ENCODE measurements around the gene CCDC88C.

Gene CCDC88C

DNA sequence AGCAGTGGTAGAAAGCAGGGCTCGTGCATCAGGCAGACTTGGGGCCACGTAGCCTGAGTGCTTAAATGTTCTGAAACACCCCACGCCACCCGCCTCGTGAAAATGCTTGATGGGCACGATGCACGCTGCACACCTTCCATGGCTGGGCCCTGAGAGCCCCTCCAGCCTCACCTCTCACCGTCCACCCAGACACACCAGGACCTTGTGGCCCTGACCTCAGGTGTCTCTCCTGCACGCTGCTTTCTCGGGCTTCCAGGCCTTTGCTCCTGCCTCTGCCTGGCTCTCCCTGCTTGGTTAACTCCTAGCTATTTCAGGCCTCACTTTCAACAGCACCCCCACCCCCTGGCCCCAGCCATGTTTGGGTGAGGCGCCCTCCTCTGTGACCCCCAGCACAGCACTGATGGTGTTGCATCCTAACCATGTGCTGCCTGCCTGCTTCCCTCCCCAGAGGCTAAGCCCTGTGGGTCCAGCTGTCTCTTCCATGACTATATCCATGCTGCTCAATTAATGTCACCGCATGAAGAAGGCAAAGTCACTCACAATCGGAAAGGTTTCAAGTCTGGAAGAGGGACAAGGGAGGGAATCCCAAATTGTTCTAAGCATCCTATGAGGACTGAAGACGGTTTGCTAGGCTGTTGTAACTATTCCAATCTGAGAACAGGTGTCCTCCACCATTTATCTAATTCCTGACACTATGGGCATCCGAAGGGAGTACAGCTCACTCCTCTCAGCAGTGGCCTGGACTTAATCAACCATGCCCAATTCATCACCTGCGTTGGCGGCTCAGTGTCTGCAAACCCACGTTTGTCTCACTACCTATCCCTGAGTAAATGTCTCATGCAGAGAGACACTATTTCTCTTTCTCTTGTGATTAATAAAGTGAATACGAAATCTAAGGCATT is 82.2 kb downstream of the CCDC88C start:
- TF ChIP-seq, protein P1, sequence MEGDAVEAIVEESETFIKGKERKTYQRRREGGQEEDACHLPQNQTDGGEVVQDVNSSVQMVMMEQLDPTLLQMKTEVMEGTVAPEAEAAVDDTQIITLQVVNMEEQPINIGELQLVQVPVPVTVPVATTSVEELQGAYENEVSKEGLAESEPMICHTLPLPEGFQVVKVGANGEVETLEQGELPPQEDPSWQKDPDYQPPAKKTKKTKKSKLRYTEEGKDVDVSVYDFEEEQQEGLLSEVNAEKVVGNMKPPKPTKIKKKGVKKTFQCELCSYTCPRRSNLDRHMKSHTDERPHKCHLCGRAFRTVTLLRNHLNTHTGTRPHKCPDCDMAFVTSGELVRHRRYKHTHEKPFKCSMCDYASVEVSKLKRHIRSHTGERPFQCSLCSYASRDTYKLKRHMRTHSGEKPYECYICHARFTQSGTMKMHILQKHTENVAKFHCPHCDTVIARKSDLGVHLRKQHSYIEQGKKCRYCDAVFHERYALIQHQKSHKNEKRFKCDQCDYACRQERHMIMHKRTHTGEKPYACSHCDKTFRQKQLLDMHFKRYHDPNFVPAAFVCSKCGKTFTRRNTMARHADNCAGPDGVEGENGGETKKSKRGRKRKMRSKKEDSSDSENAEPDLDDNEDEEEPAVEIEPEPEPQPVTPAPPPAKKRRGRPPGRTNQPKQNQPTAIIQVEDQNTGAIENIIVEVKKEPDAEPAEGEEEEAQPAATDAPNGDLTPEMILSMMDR (conservative IDR thresholded peaks at IDR 0.05; ENCODE audit: control insufficient read depth, insufficient read depth, low read depth, low read length) = no peak
- no peak overlapping the region for H3K4me3 ChIP-seq (ENCODE audit: control insufficient read depth, low read depth, low read length)
- no peak for DNase-seq (ENCODE audit: low read depth)

- TF ChIP-seq, protein P1 (conservative IDR thresholded peaks at IDR 0.05; ENCODE audit: control insufficient read depth, insufficient read depth, low read depth, low read length) = no peak
- H3K4me3 ChIP-seq (ENCODE audit: control insufficient read depth, low read depth, low read length) = no peak overlapping the region
- DNase-seq (ENCODE audit: low read depth) = no peak
These were observed 84.0 kb downstream of the CCDC88C start for GRCh38 chr14:91333650-91334039.

DNA sequence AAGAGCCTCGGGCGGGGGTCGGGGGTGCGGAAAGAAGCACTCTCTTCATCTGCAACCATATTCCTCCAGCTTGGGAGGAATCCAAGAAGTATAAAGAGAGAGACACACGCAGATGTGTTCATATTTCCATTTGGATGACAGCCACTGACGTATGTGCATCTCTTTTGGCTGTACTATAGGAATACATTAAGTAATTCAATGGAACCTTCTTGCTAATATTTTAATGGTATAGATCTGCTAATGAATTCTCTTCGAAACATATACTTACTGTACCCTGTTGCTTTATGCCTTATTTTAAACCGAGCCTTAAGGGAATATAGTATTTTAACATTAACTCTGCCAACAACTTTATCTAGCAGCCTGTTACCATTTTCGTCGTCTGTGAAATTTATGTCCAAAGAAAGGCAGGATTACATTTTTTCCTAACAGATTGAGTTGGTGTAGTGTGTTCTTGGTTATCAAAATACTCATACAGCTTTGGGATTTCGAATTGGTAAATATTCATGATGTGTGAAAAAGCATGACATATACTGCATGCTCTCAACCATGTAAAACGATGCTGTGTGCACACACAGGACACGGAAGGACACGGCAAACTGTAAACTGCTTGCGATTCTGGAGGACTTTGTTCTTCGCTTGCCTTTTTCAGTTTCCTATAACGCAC is 84.5 kb downstream of the CCDC88C start:
- no peak for DNase-seq (ENCODE audit: low read depth)
- H3K4me3 ChIP-seq (ENCODE audit: control insufficient read depth, low read depth, low read length) = no peak overlapping the region
- TF ChIP-seq, protein P1 (conservative IDR thresholded peaks at IDR 0.05; ENCODE audit: control insufficient read depth, insufficient read depth, low read depth, low read length) = no peak

- H3K4me3 ChIP-seq (ENCODE audit: control insufficient read depth, low read depth, low read length) = no peak overlapping the region
- no peak for DNase-seq (ENCODE audit: low read depth)
- TF ChIP-seq, protein P1 (conservative IDR thresholded peaks at IDR 0.05; ENCODE audit: control insufficient read depth, insufficient read depth, low read depth, low read length) = no peak
These were observed 85.2 kb downstream of the CCDC88C start for GRCh38 chr14:91332171-91332985.

- no peak overlapping the region for H3K4me3 ChIP-seq (ENCODE audit: control insufficient read depth, low read depth, low read length)
- TF ChIP-seq, protein P1 (conservative IDR thresholded peaks at IDR 0.05; ENCODE audit: control insufficient read depth, insufficient read depth, low read depth, low read length) = no peak
These were observed 85.9 kb downstream of the CCDC88C start for GRCh38 chr14:91331721-91332120.

DNA sequence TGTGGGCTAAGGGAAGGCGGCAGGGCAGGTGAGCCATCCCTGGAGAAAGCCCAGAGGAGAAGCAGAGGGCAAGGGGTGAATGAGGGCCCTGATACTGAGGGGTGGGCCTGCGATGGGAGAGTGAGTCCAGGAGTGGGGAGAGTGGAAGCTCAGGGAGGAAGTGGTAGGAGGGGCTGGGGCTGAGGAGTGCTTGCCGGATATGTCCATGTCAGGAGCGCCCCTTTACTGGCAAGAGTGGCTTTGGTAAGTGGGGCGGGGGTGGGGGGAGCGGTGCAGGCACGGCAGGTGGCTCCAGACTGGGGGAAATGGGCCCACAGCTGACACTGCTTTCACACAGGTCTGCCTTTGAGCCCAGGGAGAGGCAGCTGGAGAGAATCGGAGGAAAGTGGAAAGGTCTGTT is 86.8 kb downstream of the CCDC88C start:
- H3K4me3 ChIP-seq (ENCODE audit: control insufficient read depth, low read depth, low read length) = no peak overlapping the region
- TF ChIP-seq, protein P1 (conservative IDR thresholded peaks at IDR 0.05; ENCODE audit: control insufficient read depth, insufficient read depth, low read depth, low read length) = no peak
- no peak for DNase-seq (ENCODE audit: low read depth)

More at GRCh38 chr14:91331721-91332120, 85.9 kb downstream of the CCDC88C start:
- DNase-seq (ENCODE audit: low read depth) = no peak
